Smooth muscle cell (in vitro differentiated cells): ENCODE measurements around the gene ITGB2. TPM values are rescaled to one million over a fixed set of nuclear protein-coding genes. Genes with fewer than 3 reads are reported as not detected.

Experiments
- DNase-seq: peaks from one replicate; lab custom pipeline; 2025; ENCODE audit not compliant: unreplicated experiment; lab: John Stamatoyannopoulos, UW
- H2AFZ ChIP-seq: fragments of 200-600 bp; sonication (generic); 2 replicates; pipeline ENCODE4 v1.6.0; 2016; ENCODE audit warnings: antibody characterized with exemption, low read depth, mild to moderate bottlenecking
- H3F3A ChIP-seq: fragments of 200-600 bp; sonication (generic); 2 replicates; pipeline ENCODE4 v1.6.0; 2017; ENCODE audit warnings: antibody characterized with exemption, low read depth
- H3K27ac ChIP-seq: fragments of 200-600 bp; sonication (generic); 2 replicates; pipeline ENCODE4 v1.5.1; 2016; ENCODE audit warnings: low read depth, mild to moderate bottlenecking
- H3K27me3 ChIP-seq: fragments of 200-600 bp; sonication (generic); 2 replicates; pipeline ENCODE4 v1.6.1; 2016; ENCODE audit warnings: low read depth, mild to moderate bottlenecking
- H3K36me3 ChIP-seq: fragments of 200-600 bp; sonication (generic); 2 replicates; pipeline ENCODE4 v1.5.1; 2016; ENCODE audit warnings: low read depth
- H3K4me1 ChIP-seq: fragments of 200-600 bp; sonication (generic); 2 replicates; pipeline ENCODE4 v1.5.1; 2016; ENCODE audit warnings: low read depth
- H3K4me2 ChIP-seq: fragments of 200-600 bp; sonication (generic); 2 replicates; pipeline ENCODE4 v1.6.0; 2016; ENCODE audit warnings: mild to moderate bottlenecking
- H3K4me3 ChIP-seq: fragments of 200-600 bp; sonication (generic); 2 replicates; pipeline ENCODE4 v1.5.1; 2016; ENCODE audit warnings: mild to moderate bottlenecking
- H3K79me2 ChIP-seq: fragments of 200-600 bp; sonication (generic); 2 replicates; pipeline ENCODE4 v1.6.0; 2016; ENCODE audit warnings: low read depth, mild to moderate bottlenecking
- H3K9ac ChIP-seq: fragments of 200-600 bp; sonication (generic); 2 replicates; pipeline ENCODE4 v1.6.0; 2016; ENCODE audit warnings: low read depth
- H3K9me3 ChIP-seq: fragments of 200-600 bp; sonication (generic); replicated peaks from 2 replicates; pipeline ENCODE4 v1.5.1; 2016; ENCODE audit warnings: low read depth
- H4K20me1 ChIP-seq: fragments of 200-600 bp; sonication (generic); 2 replicates; pipeline ENCODE4 v1.6.0; 2016; ENCODE audit warnings: low read depth
- CTCF ChIP-seq: fragments of 200-600 bp; sonication (generic); IDR thresholded peaks from 2 replicates; pipeline ENCODE4 v1.5.1; 2017; ENCODE audit warnings: borderline replicate concordance, mild to moderate bottlenecking, antibody characterized with exemption; ENCODE audit not compliant: insufficient read depth, poor library complexity, severe bottlenecking
- WGBS: methylation state at CpG from one replicate; pipeline ENCODE4 v1.1.7; 2016; ENCODE audit warnings: low lambda C conversion rate; 5-methylcytosine and 5-hydroxymethylcytosine counted together
- polyA plus RNA-seq: library from polyadenylated mRNA; unstranded; fragments of >200 nt; fragmentation: Nextera tagmentation; extraction: Ambion mirVana; gene quantifications from 2 replicates; pipeline ENCODE4 v1.2.1, GENCODE V29; 2016
- total RNA-seq: library from RNA; depleted of rRNA; stranded (reverse); fragments of >200 nt; gene quantifications from 2 replicates; pipeline ENCODE4 v1.2.3, GENCODE V29; 2014

Gene ITGB2
- total and polyA plus RNA-seq, 2 experiments from 2014 or later = 0.18 to 0.86 TPM

GRCh38 chr21:44927587-44928461 is 7.1 kb upstream of the ITGB2 start:
- Histone ChIP-seq H3K4me1 (peaks cover 20% of the 10 kb centered on the region), H3K27ac (peak overlapping the region; percentile 57)
- WGBS = 6% methylated on average over 18 of the region's 19 CpGs

DNA sequence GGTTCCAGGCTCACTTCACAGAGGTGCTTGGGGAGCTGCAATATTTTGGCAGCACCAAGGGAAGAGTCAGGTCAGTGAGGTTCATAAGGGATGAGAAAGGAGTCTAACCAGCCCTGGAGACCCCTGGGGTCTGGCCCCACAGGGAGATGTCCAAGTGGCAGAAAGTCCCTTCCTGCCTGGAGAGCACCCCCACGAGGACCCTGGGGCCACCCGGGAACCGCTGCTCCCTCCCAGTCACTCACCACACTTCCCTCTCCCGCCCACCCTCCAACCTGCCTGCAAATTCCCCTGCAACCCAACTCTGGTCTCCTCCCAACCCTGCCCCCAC is 6.5 kb upstream of the ITGB2 start:
- no peak overlapping the region for H3K9ac ChIP-seq
- H3K4me1 ChIP-seq = peaks cover 20% of the 10 kb centered on the region

More at GRCh38 chr21:44927587-44928461, 7.1 kb upstream of the ITGB2 start:
- no peak for TF ChIP-seq CTCF
- Histone ChIP-seq H3K4me3 (no peak overlapping the region), H3K9ac (peak overlapping the region; percentile 39), H3K36me3 (no peaks in the 10 kb centered on the region), H3K79me2 (no peaks in the 10 kb centered on the region), H4K20me1 (peaks cover 6% of the 10 kb centered on the region), H3K4me2 (peak overlapping the region; percentile 53), H3F3A (peaks cover 16% of the 10 kb centered on the region), H2AFZ (no peak overlapping the region), H3K27me3 (peaks cover 31% of the 10 kb centered on the region), H3K9me3 (no peaks in the 10 kb centered on the region)
- no peak for DNase-seq

DNA sequence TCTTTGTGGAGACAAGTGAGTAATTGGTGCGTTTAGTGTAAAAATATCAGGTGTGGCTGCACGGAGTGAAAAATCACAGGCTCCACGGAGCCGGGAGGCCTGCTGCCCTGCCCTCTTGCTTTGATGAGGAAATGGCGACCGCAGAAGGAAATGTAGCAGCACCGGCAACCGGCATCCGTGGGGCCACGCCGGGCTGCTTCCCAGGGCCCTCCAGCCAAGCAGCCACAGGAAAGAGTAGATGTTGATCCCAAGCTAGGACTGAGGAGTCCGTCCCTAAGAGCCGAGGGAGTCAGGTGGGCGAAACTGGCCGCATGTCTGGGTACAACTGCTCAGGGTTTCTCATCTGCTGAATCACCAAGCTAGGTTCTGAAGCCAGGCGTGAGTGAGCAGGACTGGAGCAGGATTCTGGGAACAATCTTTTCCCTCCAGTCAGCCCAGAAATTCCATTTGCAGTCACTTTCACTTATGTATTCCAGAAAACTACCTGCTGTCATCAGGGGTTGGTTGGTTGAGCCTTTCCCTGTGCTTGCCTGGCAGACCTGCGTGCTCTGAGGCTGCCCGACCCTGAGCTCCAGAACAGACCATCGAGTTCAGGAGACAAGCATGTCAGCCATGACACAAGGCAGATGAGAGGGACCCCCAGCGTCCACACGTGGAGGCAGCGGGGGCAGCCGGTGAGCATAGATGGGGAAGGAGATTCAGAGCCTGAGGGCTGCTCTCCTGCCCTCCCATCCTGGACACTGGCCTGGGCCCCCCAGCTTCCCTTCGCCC is 5.8 kb upstream of the ITGB2 start:
- Histone ChIP-seq H3F3A (peaks cover 16% of the 10 kb centered on the region), H3K4me1 (peaks cover 17% of the 10 kb centered on the region), H3K9ac (no peak overlapping the region), H3K4me3 (no peak overlapping the region), H3K27ac (no peak overlapping the region), H3K36me3 (no peaks in the 10 kb centered on the region), H4K20me1 (peaks cover 6% of the 10 kb centered on the region), H3K4me2 (peak overlapping the region; percentile 53), H3K79me2 (no peaks in the 10 kb centered on the region), H3K9me3 (no peaks in the 10 kb centered on the region), H2AFZ (no peak overlapping the region), H3K27me3 (peaks cover 29% of the 10 kb centered on the region)
- TF ChIP-seq CTCF = no peak
- DNase-seq = no peak
- 69% methylated on average over 24 of the region's 24 CpGs for WGBS

More for the DNA sequence above, 6.5 kb upstream of the ITGB2 start:
- Histone ChIP-seq H4K20me1 (peaks cover 6% of the 10 kb centered on the region), H3K36me3 (no peaks in the 10 kb centered on the region), H2AFZ (no peak overlapping the region), H3K27me3 (peaks cover 31% of the 10 kb centered on the region), H3K4me3 (no peak overlapping the region), H3K79me2 (no peaks in the 10 kb centered on the region), H3F3A (peaks cover 16% of the 10 kb centered on the region), H3K4me2 (peak overlapping the region; percentile 53), H3K27ac (no peak overlapping the region), H3K9me3 (no peaks in the 10 kb centered on the region)
- DNase-seq = no peak
- 7% methylated on average over 2 of the region's 4 CpGs for WGBS
- TF ChIP-seq CTCF = no peak
